Measurements from ENCODE around the gene ELP4.

ELP4 gene

DNA sequence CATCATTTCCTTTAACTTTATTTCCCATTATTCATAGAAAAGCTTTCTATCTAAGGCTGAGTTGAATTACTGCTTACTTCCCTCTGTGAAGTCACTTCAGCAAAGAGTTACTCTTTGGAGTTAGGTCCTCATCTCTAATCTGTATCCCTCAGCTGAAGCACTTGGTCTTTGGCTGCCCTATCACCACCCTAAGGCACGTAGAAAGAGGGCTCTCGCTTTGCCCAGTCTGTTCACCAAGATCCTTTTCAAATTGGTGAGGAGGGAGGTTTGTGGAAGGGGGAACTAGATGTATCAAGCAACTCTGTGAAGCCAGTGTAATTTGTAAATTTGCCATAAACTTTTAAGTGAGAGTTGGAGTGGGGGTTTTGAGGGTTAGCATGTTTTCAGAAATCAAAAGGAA is 258.1 kb downstream of the ELP4 start:
- H3K4me3 ChIP-seq: no peak overlapping the region
- H3K27ac ChIP-seq: no peak overlapping the region
- no peak for DNase-seq (ENCODE audit: low spot score)
- no peak for TF ChIP-seq CTCF (IDR thresholded peaks at IDR 0.05)

- H3K27ac ChIP-seq: no peak overlapping the region
- no peak for TF ChIP-seq CTCF (IDR thresholded peaks at IDR 0.05)
These were observed 259.4 kb downstream of the ELP4 start for GRCh38 chr11:31768749-31769640.

DNA sequence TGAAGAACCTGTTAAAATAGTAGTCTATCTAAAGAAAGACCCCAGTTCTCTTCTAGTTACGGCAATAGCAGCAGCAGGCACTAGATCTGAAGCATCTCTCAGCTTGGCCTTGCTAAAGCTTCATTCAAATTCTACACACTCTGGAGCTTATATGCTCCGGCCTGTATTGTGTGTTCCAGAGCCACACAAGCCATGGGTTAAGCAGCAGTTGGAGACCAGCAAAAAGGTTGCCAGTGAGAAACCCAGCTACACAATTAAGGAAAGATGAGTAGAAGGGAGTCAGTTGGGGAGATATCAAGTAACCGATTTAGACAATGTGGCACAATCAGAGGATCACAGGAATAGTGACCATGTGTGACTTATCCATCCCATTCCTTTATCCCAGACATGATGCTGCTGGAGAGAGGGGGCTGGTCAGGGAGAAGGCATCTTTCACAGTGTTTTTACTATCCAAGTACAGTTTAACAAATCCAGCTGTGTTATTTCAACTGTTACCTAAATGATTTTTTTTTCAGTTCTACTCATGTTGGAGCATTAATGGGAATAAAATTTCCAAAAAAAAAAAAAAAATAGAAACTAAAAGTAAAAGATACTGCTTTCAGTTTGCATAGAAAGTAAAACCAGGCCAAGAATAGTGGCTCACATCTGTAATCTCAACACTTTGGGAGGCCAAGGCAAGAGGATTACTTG is 260.6 kb downstream of the ELP4 start:
- Histone ChIP-seq H3K4me3 (no peak overlapping the region), H3K27ac (no peak overlapping the region)
- no peak for TF ChIP-seq CTCF (IDR thresholded peaks at IDR 0.05)
- no peak for DNase-seq (ENCODE audit: low spot score)

More at GRCh38 chr11:31768749-31769640, 259.4 kb downstream of the ELP4 start:
- H3K4me3 ChIP-seq: no peak overlapping the region
- DNase-seq (ENCODE audit: low spot score): no peak

DNA sequence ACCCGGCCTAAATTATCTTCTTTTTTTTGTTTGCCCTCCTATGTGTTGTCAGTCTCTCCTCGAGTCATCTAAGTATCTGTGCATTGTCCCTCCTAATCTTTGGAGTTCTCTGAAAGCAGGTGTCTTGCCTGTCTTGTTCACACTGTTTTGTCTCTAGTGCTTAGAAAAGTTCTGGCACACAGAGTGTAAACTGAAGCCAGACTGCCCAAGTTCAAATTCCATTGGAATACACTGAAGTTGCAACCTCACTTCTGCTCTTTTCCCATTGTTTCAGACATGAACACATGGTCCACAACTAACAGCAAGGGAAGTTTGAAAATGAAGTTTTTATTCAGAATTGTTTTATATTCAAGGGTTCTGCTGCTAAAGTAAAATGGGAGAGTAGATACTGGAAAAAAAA is 262.8 kb downstream of the ELP4 start:
- Histone ChIP-seq H3K4me3 (no peak overlapping the region), H3K27ac (no peak overlapping the region)
- no peak for TF ChIP-seq CTCF (IDR thresholded peaks at IDR 0.05)
- no peak for DNase-seq (ENCODE audit: low spot score)

DNA sequence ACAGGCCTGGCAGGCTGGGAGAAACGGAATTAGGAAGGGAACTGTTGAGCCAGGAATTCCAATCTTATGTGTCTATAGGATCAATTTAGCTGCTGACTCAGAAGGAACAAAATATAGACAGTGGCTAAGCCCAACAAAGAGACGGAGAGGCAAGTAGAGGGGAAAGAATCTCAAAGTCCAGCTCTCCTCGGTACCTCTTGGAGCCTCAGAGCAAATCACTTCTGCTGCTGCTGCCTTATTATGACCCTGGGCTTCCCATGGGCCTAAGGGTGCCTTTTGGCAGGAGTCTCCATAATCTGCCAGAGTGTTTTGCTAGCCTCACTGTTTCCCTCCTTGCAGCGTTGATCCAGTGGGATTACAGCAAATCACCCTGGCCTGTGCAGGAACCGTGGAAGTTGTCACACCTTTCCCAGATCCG is 269.8 kb downstream of the ELP4 start:
- H3K4me3 ChIP-seq: no peak overlapping the region
- no peak for DNase-seq (ENCODE audit: low spot score)
- TF ChIP-seq CTCF (IDR thresholded peaks at IDR 0.05): no peak
- no peak overlapping the region for H3K27ac ChIP-seq

GRCh38 chr11:31780078-31780477 is 270.5 kb downstream of the ELP4 start:
- Histone ChIP-seq H3K27ac (no peak overlapping the region), H3K4me3 (no peak overlapping the region)
- no peak for TF ChIP-seq CTCF (IDR thresholded peaks at IDR 0.05)
- DNase-seq (ENCODE audit: low spot score): no peak

All from coronary artery (tissue), 2 donors.